ENCODE measurements around the gene PRKD1.
"Not testable (repeated sequence)": the region's sequence is repeated elsewhere in the genome, so short reads cannot be mapped to it uniquely, and the experiment has no call there.

The PRKD1 gene

GRCh38 chr14:29846339-29847055, 81.2 kb downstream of the PRKD1 start:
- no peak for DNase-seq (ENCODE audit: low read depth)
- no peak for TF ChIP-seq CTCF (IDR thresholded peaks at IDR 0.05; ENCODE audit: low read length, missing control alignments)
- H3K4me3 ChIP-seq (replicated peaks; ENCODE audit: low read depth, low read length), result no peak overlapping the region

- no peak overlapping the region for H3K4me3 ChIP-seq (replicated peaks; ENCODE audit: low read depth, low read length)
- no peak for DNase-seq (ENCODE audit: low read depth)
- no peak for TF ChIP-seq CTCF (IDR thresholded peaks at IDR 0.05; ENCODE audit: low read length, missing control alignments)
These were observed 83.7 kb downstream of the PRKD1 start for GRCh38 chr14:29843981-29844380.

GRCh38 chr14:29842228-29842627, 85.4 kb downstream of the PRKD1 start:
- no peak overlapping the region for H3K4me3 ChIP-seq (replicated peaks; ENCODE audit: low read depth, low read length)
- no peak for TF ChIP-seq CTCF (IDR thresholded peaks at IDR 0.05; ENCODE audit: low read length, missing control alignments)
- no peak for DNase-seq (ENCODE audit: low read depth)

- not testable (repeated sequence) for DNase-seq (ENCODE audit: low read depth); H3K4me3 ChIP-seq (replicated peaks; ENCODE audit: low read depth, low read length)
These were observed 87.2 kb downstream of the PRKD1 start for GRCh38 chr14:29840369-29840892.

DNA sequence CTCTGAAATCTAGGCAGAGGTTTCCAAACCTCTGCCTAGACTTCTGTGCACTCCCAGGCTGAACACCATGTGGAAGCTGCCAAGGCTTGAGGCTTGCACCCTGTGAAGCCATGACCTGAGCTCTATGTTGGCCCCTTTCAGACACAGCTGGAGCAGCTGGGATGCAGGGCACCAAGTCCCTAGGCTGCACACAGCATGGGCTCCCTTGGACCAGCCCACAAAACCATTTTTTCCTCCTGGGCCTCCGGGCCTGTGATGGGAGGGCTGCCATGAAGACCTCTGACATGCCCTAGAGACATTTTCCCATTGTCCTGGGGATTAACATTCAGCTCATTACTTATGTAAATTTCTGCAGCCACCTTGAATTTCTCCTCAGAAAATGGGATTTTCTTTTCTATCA, 88.0 kb downstream of the PRKD1 start:
- not testable (repeated sequence) for H3K4me3 ChIP-seq (replicated peaks; ENCODE audit: low read depth, low read length); DNase-seq (ENCODE audit: low read depth)

- no peak overlapping the region for H3K4me3 ChIP-seq (replicated peaks; ENCODE audit: low read depth, low read length)
- DNase-seq (ENCODE audit: low read depth), result no peak
- no peak for TF ChIP-seq CTCF (IDR thresholded peaks at IDR 0.05; ENCODE audit: low read length, missing control alignments)
These were observed 88.9 kb downstream of the PRKD1 start for GRCh38 chr14:29838752-29839151.

DNA sequence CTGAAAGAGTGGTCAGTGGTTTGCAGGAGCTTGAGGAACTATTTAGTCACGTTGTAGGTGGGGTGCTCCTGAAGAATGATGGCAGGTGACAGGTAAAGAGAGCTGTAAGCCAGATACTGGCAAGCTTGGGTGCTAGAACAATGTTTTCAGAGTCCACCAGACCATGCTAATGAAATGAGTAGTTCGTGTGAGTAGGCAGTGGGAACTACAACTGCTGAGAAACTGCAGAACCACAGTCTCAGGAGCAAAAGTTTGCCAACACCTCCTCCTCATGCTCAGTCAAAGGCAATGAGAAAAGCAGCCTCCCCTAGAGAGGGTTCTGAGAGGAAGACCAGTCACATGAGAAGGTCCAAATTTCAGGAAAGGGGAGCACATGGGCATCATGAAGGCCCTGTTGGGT, 91.3 kb downstream of the PRKD1 start:
- no peak for DNase-seq (ENCODE audit: low read depth)
- TF ChIP-seq CTCF (IDR thresholded peaks at IDR 0.05; ENCODE audit: low read length, missing control alignments), result no peak
- H3K4me3 ChIP-seq (replicated peaks; ENCODE audit: low read depth, low read length), result no peak overlapping the region

- TF ChIP-seq CTCF (IDR thresholded peaks at IDR 0.05; ENCODE audit: low read length, missing control alignments), result no peak
- no peak for DNase-seq (ENCODE audit: low read depth)
- H3K4me3 ChIP-seq (replicated peaks; ENCODE audit: low read depth, low read length), result no peak overlapping the region
These were observed 95.6 kb downstream of the PRKD1 start for GRCh38 chr14:29832042-29832441.

Data from fibroblast of pulmonary artery (primary cell).